Stimulated activated CD8-positive, alpha-beta memory T cell treated with anti-CD3 and anti-CD28 coated beads, Interleukin-15, amount 100 ng/mL, for 1 hour (primary cell): Measurements from ENCODE around the gene FCSK.
A peak's percentile ranks its signal among the peaks of the same experiment; 100 is the strongest.
"Not testable (repeated sequence)": the region's sequence is repeated elsewhere in the genome, so short reads cannot be mapped to it uniquely, and the experiment has no call there.

Source experiments
- DNase-seq: peaks from one replicate; pipeline ENCODE4 v3.0.0-alpha.2; 2020; ENCODE audit warnings: low read depth

The FCSK gene

DNA sequence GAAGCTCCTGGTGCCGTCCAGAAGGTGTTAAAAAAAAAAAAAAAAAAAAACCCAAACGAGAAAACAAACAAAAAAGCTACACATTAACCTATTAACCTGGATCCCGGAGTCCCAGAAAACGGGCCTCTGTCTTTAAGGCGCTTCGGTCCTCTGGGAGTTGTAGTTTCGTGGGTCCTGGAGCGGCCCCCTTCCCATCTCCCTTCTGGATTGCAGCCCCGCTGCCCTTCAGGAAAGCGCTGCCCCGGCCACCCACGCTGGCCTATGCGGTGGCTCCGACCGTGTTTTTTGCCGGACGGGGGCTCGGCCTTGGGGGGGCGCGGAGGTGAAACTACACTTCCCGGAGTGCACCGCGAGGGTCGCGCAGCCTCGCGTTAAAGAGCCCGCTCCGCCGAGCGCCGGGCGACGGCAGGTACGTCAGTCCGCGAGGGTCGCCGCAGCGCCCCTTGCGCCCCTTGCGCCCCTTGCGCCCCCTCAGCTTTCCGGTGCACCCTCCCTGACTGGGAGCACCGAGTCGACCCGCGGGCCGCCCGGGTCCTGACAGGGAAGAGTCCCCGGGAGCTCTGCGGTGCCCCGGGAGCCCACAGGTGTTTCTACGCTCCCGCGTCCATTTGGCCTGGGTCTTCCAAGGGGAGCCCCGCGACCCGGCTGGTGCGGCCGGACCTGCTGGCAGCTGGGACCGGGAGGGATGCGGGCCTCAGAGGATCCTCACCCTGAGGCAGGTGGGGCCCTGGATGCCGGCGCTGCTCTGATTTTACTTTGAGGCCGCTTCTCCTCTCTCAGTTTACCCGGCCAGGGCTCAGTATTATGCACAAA lies at the start of gene FCSK:
Gene FCSK, plus strand, starts transcription at position 374 of the 813 bp plus-strand sequence. CDS start 8,596 bp downstream, outside the sequence.
- peak; percentile 31 for DNase-seq

DNA sequence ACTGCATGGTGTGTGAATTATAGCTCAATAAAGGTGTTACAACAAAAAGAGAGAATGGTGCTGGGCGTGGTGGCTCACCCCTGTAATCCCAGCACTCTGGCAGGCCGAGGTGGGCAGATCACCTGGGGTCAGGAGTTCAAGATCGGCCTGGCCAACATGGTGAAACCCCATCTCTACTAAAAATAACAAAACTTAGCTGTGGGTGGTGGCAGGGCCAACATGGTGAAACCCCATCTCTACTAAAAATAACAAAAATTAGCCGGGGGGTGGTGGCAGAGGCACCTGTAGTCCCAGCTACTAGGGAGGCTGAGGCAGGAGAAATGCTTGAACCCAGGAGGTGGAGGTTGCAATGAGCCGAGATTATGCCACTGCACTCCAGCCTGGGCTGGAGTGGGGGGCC lies 48.3 kb upstream of the FCSK start:
- DNase-seq: not testable (repeated sequence)

DNA sequence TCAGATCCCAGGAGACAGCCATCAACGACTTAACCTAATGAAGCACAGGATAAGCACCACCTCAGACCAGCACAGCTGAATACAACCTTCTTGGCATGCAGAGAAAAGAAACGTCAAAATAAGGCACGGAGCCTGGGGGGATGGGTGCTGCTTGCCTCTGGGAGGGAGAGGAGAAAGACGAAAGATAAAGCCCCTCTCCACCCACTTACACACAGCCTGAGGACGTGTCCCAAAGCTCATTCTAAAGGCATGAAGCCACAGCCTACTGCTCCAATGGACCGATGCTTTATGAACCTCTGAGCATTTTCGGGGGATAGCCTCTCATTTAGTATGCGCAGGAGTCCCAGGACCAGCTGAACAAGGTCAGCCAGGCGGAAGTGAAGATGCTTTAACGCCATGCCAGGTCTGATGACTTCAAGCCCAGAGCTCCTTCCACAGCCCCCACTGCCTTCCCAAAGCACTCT lies 46.6 kb upstream of the FCSK start:
- no peak for DNase-seq

DNA sequence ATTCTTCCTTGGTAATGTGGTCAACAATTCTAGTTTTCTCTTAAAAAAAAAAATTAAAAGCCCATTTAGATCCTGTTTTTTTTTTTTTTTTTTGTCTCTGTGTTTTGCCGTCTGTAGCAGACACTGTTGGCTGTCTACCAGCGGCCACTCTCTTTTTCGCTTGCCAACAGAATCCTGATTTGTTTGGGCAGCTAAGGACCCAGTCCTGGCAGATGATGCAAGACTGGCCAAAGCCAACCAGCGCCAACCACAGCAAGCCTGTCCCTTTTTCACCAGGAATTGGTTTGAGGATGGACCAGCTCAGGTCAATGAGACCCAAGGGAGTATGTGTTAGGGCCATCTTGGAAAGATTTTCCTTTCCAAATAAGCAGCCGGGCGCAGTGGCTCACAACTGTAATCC lies 43.7 kb upstream of the FCSK start:
- no peak for DNase-seq

DNA sequence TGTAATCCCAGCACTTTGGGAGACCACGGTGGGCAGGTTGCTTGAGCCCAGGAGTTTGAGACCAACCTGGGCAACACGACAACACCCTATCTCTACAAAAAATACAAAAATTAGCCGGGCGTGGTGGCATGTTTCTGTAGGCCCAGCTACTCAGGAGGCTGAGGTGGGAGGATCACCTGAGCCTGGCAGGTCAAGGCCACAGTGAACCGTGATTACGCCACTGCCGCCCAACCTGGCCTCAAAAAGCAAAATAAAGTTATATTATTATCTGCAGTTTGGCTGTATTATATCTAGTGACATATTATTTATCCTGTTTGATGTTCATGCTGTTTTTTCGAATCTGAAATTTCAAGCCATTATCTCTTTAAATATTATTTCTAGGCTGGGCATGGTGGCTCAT lies 42.0 kb upstream of the FCSK start:
- DNase-seq: no peak

DNA sequence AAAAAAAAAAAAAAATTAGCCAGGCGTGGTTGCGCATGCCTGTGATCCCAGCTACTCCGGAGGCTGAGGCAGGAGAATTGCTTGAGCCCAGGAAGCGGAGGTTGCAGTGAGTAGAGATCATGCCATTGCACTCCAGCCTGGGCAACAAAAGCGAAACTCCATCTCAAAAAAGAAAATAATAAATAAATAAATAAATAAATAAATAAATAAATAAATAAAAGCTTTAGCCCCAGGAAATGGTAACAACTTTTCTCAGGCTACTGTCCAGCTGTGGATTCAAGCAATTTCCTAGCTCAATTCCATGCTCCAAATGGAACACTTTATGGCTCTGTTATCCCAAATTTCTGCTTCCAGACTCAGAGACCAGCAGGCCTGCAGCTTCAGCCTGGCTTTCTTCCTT lies 40.8 kb upstream of the FCSK start:
- not testable (repeated sequence) for DNase-seq

DNA sequence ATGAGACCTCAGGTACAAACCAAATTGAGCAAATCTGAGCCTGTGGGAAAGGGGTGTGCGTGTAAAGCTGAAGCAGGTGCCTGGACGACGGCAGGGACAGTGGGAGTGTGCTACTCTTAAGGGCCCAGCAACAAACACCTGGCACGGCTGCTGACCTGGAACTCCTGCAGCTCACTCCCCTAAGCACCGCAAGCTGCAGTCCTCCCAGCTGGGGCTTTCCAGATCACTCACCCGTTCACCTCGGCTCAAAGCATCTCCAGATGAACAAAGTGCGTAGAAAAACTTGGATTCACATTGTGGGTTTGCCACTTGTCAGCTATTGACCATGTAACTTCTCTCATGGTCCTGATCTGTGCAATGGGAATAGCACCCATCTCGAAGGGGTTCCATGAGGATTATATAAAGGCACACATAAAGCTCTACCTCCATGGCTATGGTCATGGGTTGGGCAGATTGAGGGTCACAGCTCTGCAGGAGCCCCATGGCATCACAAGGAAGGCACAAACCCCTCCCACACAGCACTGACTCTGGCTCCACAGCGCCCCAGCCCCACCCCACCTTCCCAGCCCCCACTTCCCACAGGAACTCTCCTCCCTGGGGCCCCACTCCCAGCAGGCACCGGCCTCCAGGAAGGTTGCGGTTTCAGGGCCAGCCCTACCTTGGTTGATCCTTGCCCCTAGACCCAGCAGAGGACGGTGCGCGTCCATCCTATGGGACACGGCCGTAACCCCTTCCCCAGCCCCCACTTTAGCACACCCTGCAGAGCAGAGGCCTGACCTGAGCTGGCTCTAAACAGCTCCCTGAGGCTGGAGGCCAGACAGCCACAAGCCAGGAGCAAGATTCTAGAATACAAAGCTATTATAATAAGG lies 37.4 kb upstream of the FCSK start:
- no peak for DNase-seq

DNA sequence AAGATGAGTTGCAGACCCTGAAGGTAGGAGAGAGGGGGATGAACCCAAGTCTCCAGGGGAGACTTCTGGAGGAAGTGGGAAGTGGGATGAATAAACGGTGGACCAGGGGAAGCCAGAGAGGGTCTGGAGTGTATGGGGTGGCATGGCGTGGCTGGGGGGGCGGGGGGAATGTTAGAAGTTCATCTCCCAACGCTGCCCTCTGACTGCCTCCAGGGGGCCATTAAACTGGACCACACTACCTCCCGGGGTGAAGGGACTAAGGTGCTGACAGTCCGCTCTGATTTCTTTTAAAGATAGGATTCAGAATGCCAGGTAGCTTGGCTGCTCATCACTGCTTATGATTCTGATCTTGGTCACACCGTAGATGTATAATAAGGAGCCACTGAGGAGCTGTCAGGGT lies 36.7 kb upstream of the FCSK start:
- no peak for DNase-seq

DNA sequence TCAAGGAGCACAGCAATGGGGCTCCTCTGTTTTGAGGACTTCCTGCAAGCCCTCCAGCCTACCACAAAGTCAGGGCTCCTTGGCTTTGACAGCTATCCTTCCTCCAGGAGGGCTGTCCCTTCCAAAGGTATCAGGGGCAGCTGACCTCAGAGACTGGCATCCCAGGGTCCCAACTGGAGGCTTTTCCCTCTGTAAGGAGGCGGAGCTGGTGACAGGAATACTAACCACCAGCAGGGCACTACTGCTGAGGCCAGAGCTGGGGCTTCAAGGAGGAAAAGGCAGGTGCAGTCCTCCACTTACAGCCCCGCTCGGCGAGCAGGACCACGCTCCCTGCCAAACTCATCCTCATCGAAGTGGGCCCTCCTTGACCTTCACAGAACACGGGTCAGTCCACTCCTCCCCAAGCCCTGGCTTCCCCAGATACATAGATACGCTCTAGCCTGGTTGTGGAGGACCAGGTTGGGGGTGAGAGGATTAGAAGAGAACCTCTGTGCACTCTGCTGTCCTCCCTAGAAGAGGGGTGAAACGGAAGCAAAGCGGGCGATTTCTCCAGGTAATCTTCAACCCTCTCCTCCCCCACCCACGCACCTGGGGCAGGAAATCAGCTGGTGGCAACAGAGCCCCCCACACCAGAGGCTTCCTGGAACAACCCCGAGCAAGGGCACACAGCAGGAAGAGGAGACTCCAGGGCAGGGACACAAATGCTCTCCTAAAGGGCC lies 36.0 kb upstream of the FCSK start:
- no peak for DNase-seq

DNA sequence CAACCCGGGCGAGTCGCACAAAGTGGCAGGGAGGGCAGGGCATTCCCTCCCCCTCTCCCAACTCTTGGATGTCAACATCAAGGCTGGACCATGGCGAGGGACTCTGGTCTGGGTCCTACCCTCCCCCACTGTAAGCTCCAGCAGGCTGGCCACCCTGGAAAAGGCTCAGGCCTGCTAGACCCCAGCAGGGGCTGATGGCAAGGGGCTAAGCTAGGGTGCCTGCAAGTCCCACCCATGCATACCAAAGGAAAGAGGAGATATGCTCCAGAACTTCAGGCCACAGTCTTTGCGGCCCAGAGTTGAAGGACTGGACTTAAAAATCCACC lies 35.4 kb upstream of the FCSK start:
- no peak for DNase-seq

DNA sequence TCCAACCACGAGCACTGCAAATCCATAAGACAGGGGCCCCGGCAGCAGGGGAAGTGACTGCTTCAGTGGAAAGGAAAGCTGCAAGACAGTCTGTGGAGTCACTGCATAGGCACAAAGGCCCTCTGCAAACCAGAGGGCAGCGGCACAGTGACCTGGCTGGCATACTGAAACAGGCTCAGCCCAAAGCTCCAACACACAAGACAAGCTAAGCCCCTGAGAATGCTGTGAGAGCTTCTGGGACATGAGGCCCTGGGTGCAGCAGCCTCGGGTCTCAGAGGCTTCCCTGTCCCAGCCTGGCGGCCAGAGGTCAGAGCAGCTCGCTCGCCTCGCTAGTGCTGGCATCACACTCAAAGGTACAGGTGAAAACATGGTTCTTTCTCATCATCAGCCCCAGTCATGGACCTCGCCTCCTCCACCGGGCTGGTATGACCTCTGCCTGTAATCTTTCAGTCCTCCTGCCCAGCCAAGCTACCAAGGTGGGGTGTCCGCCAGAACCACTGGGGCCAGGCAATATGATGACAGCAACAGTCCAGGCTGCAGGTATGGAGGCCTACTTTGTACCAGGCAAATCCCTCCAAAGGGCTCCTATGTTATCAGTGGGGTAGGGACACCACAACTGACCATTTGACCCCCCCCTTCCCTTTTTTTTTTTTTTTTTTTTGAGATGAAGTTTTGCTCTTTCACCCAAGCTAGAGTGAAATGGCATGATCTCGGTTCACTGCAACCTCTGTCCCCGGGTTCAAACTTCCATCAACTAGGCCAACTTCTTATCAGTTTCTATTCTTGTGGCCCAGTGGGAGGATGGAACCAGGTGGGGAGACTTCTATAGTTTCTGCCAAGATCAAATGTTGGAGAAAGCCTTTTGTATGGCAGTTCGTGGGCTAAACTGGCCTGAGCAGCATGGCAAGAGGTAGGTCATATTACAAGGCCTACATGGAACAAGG lies 34.7 kb upstream of the FCSK start:
- no peak for DNase-seq

DNA sequence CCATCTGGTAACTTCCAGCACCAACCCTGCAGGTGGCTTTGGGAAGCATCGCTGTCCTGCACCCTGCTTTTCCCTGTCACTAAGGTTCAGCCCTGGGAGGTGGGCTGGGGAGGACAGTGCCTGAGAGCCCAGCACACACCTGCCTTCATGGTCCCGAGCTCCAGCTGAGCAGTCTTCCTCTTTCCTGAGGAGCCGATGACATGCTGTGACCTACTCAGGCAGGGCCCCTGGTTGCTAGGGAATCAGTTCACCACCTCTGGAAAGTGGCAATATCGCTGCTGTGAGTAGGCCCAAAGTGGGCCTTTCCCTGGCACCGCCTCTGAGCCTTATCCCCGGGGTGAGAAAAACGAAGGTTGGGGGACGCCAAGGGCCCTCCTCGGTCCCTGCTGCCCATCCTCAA lies 33.4 kb upstream of the FCSK start:
- no peak for DNase-seq

DNA sequence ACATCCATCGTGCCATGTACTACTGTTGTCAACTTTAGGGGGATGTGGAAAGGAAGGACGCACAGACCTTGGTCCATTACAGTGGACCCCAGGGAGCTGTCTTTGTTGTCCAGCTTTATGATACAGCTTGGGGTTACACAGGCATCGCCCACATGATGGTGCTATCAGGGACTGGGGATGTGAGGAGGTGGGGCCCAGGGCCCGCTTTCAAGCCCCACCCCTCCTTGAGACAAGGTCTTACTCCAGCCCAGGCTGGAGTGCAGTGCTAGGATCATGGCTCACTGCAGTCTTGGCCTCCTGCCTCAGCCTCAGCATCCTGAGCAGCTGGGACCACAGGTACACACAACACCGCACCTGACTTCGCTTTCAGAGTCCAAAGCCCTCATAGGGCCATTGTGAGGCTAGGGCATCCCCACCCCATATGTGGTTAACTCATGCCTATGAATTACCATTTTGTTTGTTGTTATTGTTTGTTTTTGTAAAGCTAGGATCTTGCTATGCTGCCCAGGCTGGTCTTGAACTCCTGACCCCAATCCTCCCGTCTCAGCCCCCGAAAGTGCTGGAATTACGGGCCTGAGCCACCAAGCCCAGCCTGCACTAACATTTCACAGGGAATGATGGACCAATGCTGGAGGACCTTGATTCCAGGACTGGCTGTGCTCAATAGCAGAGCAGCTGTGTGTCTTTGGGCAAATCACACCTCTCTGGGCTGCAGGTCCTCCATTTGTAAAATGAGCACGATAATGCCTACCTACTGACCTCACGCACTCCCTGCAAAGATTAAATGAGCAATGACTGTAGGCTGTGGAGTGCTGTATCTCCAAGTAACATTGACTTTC lies 32.7 kb upstream of the FCSK start:
- no peak for DNase-seq

DNA sequence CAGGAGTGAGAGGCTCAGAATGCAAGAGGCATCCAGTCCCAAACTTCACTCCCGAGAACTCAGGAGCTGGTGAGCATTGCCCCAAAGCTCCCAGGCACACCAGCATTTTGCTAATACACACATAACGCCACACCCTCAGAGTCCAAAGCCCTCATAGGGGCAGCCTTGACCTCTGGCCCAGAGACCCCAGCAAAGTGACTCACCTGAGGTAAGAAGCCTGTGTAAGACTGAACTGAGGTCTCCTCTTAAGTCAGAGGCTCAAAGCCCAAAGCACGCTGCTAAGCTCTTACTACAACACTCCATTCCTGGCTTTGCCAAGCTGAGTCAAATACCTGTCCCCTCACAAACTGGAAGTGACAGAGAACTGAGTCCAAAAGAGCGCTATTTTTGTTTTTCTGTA lies 31.9 kb upstream of the FCSK start:
- DNase-seq: no peak

DNA sequence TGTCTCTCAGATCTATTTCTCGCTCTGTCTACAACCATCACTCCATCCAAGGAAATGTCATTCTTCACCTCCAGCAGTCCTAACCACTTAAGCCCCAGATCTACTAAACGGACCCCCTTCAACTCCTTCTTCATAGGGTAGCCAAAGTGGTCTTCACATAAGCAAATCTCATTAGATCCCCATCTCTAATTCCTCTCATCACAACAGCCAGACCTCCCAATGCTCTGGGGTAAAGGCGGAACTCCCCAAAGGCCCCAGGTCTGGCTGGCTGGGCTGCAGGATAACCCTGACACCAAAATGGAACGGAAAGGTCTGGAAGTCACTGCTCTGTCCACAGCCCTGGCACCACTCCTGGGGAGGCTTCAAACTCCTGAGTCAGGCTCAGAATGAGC lies 26.6 kb upstream of the FCSK start:
- DNase-seq: no peak

DNA sequence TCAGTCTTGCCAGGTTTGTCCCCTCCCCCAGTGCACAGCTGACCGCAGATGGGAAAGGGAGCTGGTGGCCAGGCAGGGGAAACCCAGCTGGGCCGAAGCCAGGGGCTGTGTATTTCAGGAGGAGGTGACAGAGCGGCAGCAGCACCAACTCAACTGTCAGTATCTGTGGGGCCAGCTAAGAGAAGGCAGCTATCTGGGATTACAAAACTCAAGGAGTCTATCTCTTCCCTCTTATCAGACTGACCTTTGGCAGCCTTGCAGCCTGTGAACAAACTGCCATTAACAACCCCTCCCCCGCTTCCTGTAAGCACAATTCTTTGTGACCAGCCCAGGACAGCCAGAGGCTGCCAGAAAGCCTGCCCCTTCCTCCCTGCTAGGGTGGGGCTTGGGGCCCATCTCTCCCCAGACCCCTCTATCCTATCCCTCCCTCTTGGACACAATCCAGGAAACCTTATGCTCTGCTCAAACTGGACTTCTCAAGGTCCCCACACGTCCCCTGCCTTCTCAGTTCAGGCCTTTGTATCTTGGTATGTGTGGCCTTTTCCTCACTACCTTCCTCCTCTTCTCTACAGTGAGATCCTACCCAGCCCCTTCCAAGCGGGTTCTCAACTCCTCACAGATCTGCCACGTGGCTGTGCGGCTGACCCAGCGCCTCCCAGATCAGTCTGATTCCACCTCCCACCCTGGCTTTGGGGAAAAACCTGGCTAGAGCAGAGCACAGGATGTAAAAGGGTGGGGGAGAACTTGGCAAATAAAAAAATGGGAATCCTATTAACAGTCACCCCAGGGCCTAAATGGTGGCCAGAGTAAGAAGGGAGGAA lies 26.0 kb upstream of the FCSK start:
- DNase-seq: no peak

DNA sequence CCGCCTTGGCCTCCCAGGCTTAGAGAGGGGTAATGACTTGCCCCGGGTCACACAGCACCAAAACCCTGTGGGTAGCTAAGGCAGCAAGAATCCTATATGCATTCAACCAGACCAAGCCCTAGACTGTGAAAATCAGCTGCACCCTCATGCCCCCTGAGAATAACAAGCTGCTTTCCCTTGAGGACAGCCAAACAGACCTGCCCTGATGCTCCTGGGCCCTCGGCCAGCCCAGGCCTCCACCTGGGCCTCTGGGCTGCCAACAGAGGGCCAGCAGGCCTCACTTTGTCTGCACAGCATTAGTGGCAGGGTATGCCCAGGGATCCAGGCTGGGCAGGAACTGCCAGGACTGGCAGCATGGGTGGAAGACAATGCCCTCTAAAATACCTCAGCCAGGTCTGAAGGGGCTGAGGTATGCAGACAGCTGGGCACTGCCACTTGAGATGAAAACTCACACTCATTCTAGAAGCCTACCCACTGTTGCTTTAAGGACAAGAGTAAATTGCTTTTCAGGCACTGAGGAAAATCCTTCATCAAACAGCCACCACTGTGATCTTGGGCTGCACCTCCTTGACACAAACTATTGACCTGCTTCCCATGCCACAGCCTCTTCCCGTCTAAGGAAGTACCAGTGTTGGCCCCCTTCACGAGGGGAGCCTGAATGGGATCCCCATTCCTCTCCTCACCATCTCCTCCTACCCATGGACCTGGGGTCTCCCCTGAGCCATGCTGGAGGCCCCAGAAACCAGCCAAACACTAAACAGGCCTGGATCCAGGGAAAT lies 24.3 kb upstream of the FCSK start:
- DNase-seq: no peak

DNA sequence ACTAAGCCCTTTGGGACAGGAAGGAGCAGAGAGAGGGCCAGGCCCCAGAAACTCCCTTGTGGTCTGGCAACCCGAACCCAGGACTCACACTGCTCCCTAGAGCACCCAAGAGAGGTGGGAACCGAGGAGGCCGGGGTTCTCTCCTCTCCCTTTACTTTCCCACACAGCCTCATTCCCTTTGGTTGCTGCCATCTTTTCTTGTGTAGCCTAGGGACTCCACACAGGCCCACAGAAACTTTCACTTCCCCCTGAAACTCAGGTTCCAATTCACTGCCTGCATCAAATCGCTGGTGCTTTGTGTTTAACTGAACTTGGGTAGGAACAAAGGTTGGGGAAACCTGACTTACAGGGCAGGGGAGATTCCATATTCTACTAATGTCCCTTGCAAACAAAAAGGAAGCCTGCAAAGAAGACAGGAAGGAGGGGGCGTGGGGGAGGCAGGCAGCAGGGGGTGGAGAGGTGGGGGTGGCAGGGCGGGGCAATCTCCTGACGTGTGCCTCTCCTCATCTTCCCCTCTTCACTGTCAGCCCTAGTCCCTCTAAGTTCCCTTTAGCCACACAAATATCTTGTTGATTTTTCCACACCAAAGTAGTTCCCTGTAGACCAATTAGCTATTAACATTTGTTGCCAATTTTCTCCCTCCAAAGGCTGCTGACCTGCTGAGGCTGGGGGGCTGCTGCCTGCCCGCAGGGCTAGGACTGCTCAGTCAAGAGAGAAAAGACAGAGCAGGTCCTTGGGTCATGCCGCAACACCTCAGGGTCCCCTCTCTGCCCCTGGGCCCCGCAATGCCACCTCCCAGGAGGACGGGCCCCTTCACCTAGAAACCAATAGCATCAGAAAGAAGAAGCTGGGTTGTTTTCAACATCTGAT lies 23.5 kb upstream of the FCSK start:
- no peak for DNase-seq
